Suprapubic skin (tissue), 4 donors: Measurements from ENCODE around the gene FRMD8. TPM values are rescaled to one million over a fixed set of nuclear protein-coding genes. Genes with fewer than 3 reads are reported as not detected.

Experiments
- DNase-seq, 2 donors: peaks; one replicate each; pipeline ENCODE4 v3.0.0-alpha.2; 2019; ENCODE audit warnings: low spot score in 2 of 2
- H3K27ac ChIP-seq: fragments of 200-600 bp; sonication (generic); one replicate; pipeline ENCODE4 v1.5.1; 2019
- H3K27me3 ChIP-seq: fragments of 200-600 bp; sonication (generic); one replicate; pipeline ENCODE4 v1.5.1; 2019
- H3K36me3 ChIP-seq: fragments of 200-600 bp; sonication (generic); one replicate; pipeline ENCODE4 v1.5.1; 2019
- H3K4me1 ChIP-seq: fragments of 200-600 bp; sonication (generic); one replicate; pipeline ENCODE4 v1.5.1; 2019
- H3K4me3 ChIP-seq: fragments of 200-600 bp; sonication (generic); one replicate; pipeline ENCODE4 v1.5.1; 2019; ENCODE audit warnings: mild to moderate bottlenecking
- H3K9me3 ChIP-seq: fragments of 200-600 bp; sonication (generic); one replicate; pipeline ENCODE4 v1.5.1; 2019
- CTCF ChIP-seq, 2 donors: fragments of 200-600 bp in 1 of 2; fragments of 450-650 bp in 1 of 2; sonication (generic) in 1 of 2; IDR thresholded peaks; one replicate each; pipeline ENCODE4 v1.5.1; 2016 to 2019; ENCODE audit warnings: antibody characterized with exemption in 2 of 2, mild to moderate bottlenecking in 1 of 2, moderate library complexity in 1 of 2
- EP300 ChIP-seq: sonication (generic); formaldehyde crosslinking; IDR thresholded peaks from one replicate; pipeline ENCODE4 v1.6.1; 2017; ENCODE audit warnings: antibody characterized with exemption
- POLR2A ChIP-seq, 2 donors: fragments of 450-650 bp; IDR thresholded peaks; one replicate each; pipeline ENCODE4 v1.6.1; 2017; ENCODE audit warnings: antibody characterized with exemption in 2 of 2, mild to moderate bottlenecking in 2 of 2, moderate library complexity in 2 of 2
- POLR2AphosphoS5 ChIP-seq, 3 donors: sonication (generic); formaldehyde crosslinking; IDR thresholded peaks; one replicate each; pipeline ENCODE4 v1.6.1; 2017; ENCODE audit warnings: antibody characterized with exemption in 3 of 3
- WGBS: methylation state at CpG from one replicate; pipeline ENCODE4 v1.1.5; 2018; 5-methylcytosine and 5-hydroxymethylcytosine counted together
- total RNA-seq, 4 donors: library from RNA; depleted of rRNA; stranded (reverse); fragments of >200 nt; gene quantifications; one replicate each; pipeline ENCODE4 v1.1.0, GENCODE V29; 2016

FRMD8 gene
- total RNA-seq, 4 donors from 2014 or later = 56.2 to 107 (median 81.5) TPM

- 89% methylated on average over 13 of the region's 13 CpGs for WGBS
- H3K4me3 ChIP-seq = no peak overlapping the region
- H3K27me3 ChIP-seq = no peaks in the 10 kb centered on the region
- H3K27ac ChIP-seq = no peak overlapping the region
- H3K4me1 ChIP-seq = peaks cover 4% of the 10 kb centered on the region
- no peak for TF ChIP-seq CTCF (IDR thresholded peaks at IDR 0.05)
- no peak for TF ChIP-seq EP300
- TF ChIP-seq POLR2A (IDR thresholded peaks at IDR 0.05) = no peak
- TF ChIP-seq POLR2AphosphoS5 (IDR thresholded peaks at IDR 0.05) = no peak
- H3K36me3 ChIP-seq = peaks cover 95% of the 10 kb centered on the region
- no peaks in the 10 kb centered on the region for H3K9me3 ChIP-seq
- DNase-seq = no peak
Observed at GRCh38 chr11:65399249-65399648, 12.8 kb downstream of the FRMD8 start.

- no CpG with 5 or more reads among the region's 10 CpGs for WGBS
- H3K36me3 ChIP-seq = peaks cover 95% of the 10 kb centered on the region
Observed at GRCh38 chr11:65399845-65400244, 13.4 kb downstream of the FRMD8 start.

GRCh38 chr11:65400307-65401072, 14.1 kb downstream of the FRMD8 start:
- H3K36me3 ChIP-seq = peaks cover 96% of the 10 kb centered on the region
- H3K27me3 ChIP-seq = no peaks in the 10 kb centered on the region
- no peak overlapping the region for H3K4me3 ChIP-seq
- no peak for DNase-seq
- TF ChIP-seq POLR2A (IDR thresholded peaks at IDR 0.05) (no peak), CTCF (IDR thresholded peaks at IDR 0.05) (no peak), POLR2AphosphoS5 (IDR thresholded peaks at IDR 0.05) (no peak), EP300 (no peak)
- H3K27ac ChIP-seq = no peak overlapping the region
- WGBS = 83% methylated on average over 16 of the region's 17 CpGs
- H3K4me1 ChIP-seq = peaks cover 7% of the 10 kb centered on the region
- H3K9me3 ChIP-seq = no peaks in the 10 kb centered on the region

More at GRCh38 chr11:65399845-65400244, 13.4 kb downstream of the FRMD8 start:
- Histone ChIP-seq H3K4me1 (peaks cover 7% of the 10 kb centered on the region), H3K27me3 (no peaks in the 10 kb centered on the region), H3K4me3 (no peak overlapping the region), H3K27ac (no peak overlapping the region), H3K9me3 (no peaks in the 10 kb centered on the region)
- DNase-seq = no peak
- TF ChIP-seq CTCF (IDR thresholded peaks at IDR 0.05) (no peak), EP300 (no peak), POLR2A (IDR thresholded peaks at IDR 0.05) (no peak), POLR2AphosphoS5 (IDR thresholded peaks at IDR 0.05) (no peak)

- Histone ChIP-seq H3K4me1 (peaks cover 7% of the 10 kb centered on the region), H3K27me3 (no peaks in the 10 kb centered on the region), H3K4me3 (no peak overlapping the region), H3K27ac (no peak overlapping the region), H3K36me3 (peaks cover 96% of the 10 kb centered on the region), H3K9me3 (no peaks in the 10 kb centered on the region)
- WGBS = 73% methylated on average over 13 of the region's 16 CpGs
- TF ChIP-seq POLR2A (IDR thresholded peaks at IDR 0.05) (no peak), CTCF (IDR thresholded peaks at IDR 0.05) (no peak), EP300 (no peak), POLR2AphosphoS5 (IDR thresholded peaks at IDR 0.05) (no peak)
- DNase-seq = no peak
Observed at GRCh38 chr11:65401073-65401802, 14.8 kb downstream of the FRMD8 start.

GRCh38 chr11:65401803-65402248, 15.4 kb downstream of the FRMD8 start:
- Histone ChIP-seq H3K27ac (no peak overlapping the region), H3K4me3 (no peak overlapping the region), H3K27me3 (no peaks in the 10 kb centered on the region), H3K4me1 (peaks cover 7% of the 10 kb centered on the region), H3K9me3 (no peaks in the 10 kb centered on the region), H3K36me3 (peaks cover 96% of the 10 kb centered on the region)
- 93% methylated on average over 10 of the region's 10 CpGs for WGBS
- DNase-seq = no peak
- TF ChIP-seq POLR2A (IDR thresholded peaks at IDR 0.05) (no peak), EP300 (no peak), POLR2AphosphoS5 (IDR thresholded peaks at IDR 0.05) (no peak), CTCF (IDR thresholded peaks at IDR 0.05) (no peak)
